Posterior vena cava (tissue), 2 donors: ENCODE data around the gene PRAMEF33. TPM values are rescaled to one million over a fixed set of nuclear protein-coding genes. Genes with fewer than 3 reads are reported as not detected.

Experiments
- total RNA-seq, 2 donors: library from RNA; stranded (reverse); fragmentation: NEBNext Ultra II Directional; extraction: Animal tissue kit (Norgen Biotek cat#: 25700); gene quantifications; one replicate each; pipeline ENCODE4 v1.2.1, GENCODE V29; 2021
- donor health status: DM: yes; HTN: yes; CAD: no.
- donor health status: DM: yes; HTN: yes; CAD: no.

The PRAMEF33 gene
- total RNA-seq, 2 donors from 2014 or later: not detected

Other genes with a start within 250 kb of the PRAMEF33 start
- not detected for gene PRAMEF27, start 247.0 kb upstream of the PRAMEF33 start, total RNA-seq
- not detected for gene HNRNPCL3, start 242.8 kb upstream of the PRAMEF33 start, total RNA-seq
- not detected for gene PRAMEF25, start 232.8 kb upstream of the PRAMEF33 start, total RNA-seq
- not detected for gene HNRNPCL2, start 186.7 kb upstream of the PRAMEF33 start, total RNA-seq
- gene PRAMEF26, start 147.5 kb upstream of the PRAMEF33 start, total RNA-seq: not detected
- gene HNRNPCL4, start 137.9 kb upstream of the PRAMEF33 start, total RNA-seq: not detected
- not detected for gene PRAMEF9, start 131.7 kb upstream of the PRAMEF33 start, total RNA-seq
- gene PRAMEF13, start 102.1 kb upstream of the PRAMEF33 start, total RNA-seq: not detected
- gene PRAMEF18, start 77.4 kb upstream of the PRAMEF33 start, total RNA-seq: not detected
- gene PRAMEF5, start 49.3 kb upstream of the PRAMEF33 start, total RNA-seq: not detected
- gene PRAMEF8, start 18.4 kb upstream of the PRAMEF33 start, total RNA-seq: not detected
- gene PRAMEF15, start 12.0 kb downstream of the PRAMEF33 start, total RNA-seq: not detected
- not detected for gene PRAMEF14, start 43.6 kb downstream of the PRAMEF33 start, total RNA-seq
- gene PRAMEF19, start 68.4 kb downstream of the PRAMEF33 start, total RNA-seq: not detected
- gene PRAMEF17, start 86.1 kb downstream of the PRAMEF33 start, total RNA-seq: not detected
- not detected for gene PRAMEF20, start 106.9 kb downstream of the PRAMEF33 start, total RNA-seq
- not detected for gene LRRC38, start 210.5 kb downstream of the PRAMEF33 start, total RNA-seq